Activated naive CD4-positive, alpha-beta T cell treated with anti-CD3 and anti-CD28 coated beads, Interleukin-2, amount 50 U/mL, for 16 hours (primary cell): ENCODE results near the gene DISC1.

Experiments
- DNase-seq: peaks from one replicate; pipeline ENCODE4 v3.0.0-alpha.2; 2020

The DISC1 gene

GRCh38 chr1:231674575-231674974 is 48.0 kb downstream of the DISC1 start:
- DNase-seq, result no peak

GRCh38 chr1:231676487-231676886 is 49.9 kb downstream of the DISC1 start:
- no peak for DNase-seq

- DNase-seq, result no peak
Measured at GRCh38 chr1:231677442-231677841, 50.9 kb downstream of the DISC1 start.

GRCh38 chr1:231678011-231678432 is 51.4 kb downstream of the DISC1 start:
- DNase-seq, result no peak

- DNase-seq, result no peak
Measured at GRCh38 chr1:231679109-231679508, 52.5 kb downstream of the DISC1 start.

- no peak for DNase-seq
Measured at GRCh38 chr1:231681006-231681405, 54.4 kb downstream of the DISC1 start.

- DNase-seq, result no peak
Measured at GRCh38 chr1:231682779-231683178, 56.2 kb downstream of the DISC1 start.

GRCh38 chr1:231683439-231684165 is 57.0 kb downstream of the DISC1 start:
- no peak for DNase-seq

GRCh38 chr1:231684356-231685244 is 58.0 kb downstream of the DISC1 start:
- no peak for DNase-seq

- DNase-seq, result no peak
Measured at GRCh38 chr1:231686384-231686783, 59.8 kb downstream of the DISC1 start.

- DNase-seq, result no peak
Measured at GRCh38 chr1:231688989-231689388, 62.4 kb downstream of the DISC1 start.

GRCh38 chr1:231690059-231690458 is 63.5 kb downstream of the DISC1 start:
- no peak for DNase-seq

GRCh38 chr1:231691618-231692259 is 65.1 kb downstream of the DISC1 start:
- DNase-seq, result no peak

GRCh38 chr1:231693361-231694074 is 66.9 kb downstream of the DISC1 start:
- DNase-seq, result no peak

GRCh38 chr1:231694075-231694431 is 67.5 kb downstream of the DISC1 start:
- no peak for DNase-seq

GRCh38 chr1:231694465-231695077 is 68.0 kb downstream of the DISC1 start:
- DNase-seq, result no peak

- no peak for DNase-seq
Measured at GRCh38 chr1:231695439-231696255, 69.1 kb downstream of the DISC1 start.

GRCh38 chr1:231699784-231700183 is 73.2 kb downstream of the DISC1 start:
- no peak for DNase-seq

- no peak for DNase-seq
Measured at GRCh38 chr1:231701306-231701705, 74.7 kb downstream of the DISC1 start.

GRCh38 chr1:231702331-231702730 is 75.7 kb downstream of the DISC1 start:
- DNase-seq, result no peak

GRCh38 chr1:231702804-231703203 is 76.2 kb downstream of the DISC1 start:
- DNase-seq, result no peak
